ENCODE results near the gene ADCY2. TPM values are rescaled to one million over a fixed set of nuclear protein-coding genes. Genes with fewer than 3 reads are reported as not detected.

The ADCY2 gene
- total RNA-seq, 4 donors from 2014 or later = 2.6 to 24.8 (median 10.9) TPM

DNA sequence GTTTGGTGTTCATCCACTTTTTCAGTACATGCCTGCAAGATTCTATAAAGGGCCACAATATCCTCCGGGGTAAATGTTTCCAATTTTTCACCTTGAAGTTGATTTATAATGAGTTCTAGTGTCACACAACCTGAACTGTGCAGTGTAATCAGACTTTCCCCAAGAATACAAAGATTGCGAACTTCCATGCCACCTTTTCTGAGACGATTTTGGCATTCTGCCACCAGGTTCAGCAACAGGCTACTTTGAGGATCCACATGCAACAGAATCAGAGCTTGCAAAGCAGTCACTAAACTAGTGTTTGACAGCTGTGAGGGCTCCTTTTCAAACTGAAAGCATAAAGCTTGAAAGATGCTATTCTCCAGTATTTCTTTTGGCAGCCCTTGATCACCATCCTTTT is 471.3 kb downstream of the ADCY2 start:
- 69% methylated on average over 3 of the region's 3 CpGs for WGBS
- peaks cover 31% of the 10 kb centered on the region for H3K4me1 ChIP-seq
- TF ChIP-seq POLR2AphosphoS5 (IDR thresholded peaks at IDR 0.05) (no peak), EP300 (IDR thresholded peaks at IDR 0.05) (no peak), POLR2A (IDR thresholded peaks at IDR 0.05) (no peak)
- TF ChIP-seq, protein P1, sequence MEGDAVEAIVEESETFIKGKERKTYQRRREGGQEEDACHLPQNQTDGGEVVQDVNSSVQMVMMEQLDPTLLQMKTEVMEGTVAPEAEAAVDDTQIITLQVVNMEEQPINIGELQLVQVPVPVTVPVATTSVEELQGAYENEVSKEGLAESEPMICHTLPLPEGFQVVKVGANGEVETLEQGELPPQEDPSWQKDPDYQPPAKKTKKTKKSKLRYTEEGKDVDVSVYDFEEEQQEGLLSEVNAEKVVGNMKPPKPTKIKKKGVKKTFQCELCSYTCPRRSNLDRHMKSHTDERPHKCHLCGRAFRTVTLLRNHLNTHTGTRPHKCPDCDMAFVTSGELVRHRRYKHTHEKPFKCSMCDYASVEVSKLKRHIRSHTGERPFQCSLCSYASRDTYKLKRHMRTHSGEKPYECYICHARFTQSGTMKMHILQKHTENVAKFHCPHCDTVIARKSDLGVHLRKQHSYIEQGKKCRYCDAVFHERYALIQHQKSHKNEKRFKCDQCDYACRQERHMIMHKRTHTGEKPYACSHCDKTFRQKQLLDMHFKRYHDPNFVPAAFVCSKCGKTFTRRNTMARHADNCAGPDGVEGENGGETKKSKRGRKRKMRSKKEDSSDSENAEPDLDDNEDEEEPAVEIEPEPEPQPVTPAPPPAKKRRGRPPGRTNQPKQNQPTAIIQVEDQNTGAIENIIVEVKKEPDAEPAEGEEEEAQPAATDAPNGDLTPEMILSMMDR (IDR thresholded peaks at IDR 0.05) = no peak

DNA sequence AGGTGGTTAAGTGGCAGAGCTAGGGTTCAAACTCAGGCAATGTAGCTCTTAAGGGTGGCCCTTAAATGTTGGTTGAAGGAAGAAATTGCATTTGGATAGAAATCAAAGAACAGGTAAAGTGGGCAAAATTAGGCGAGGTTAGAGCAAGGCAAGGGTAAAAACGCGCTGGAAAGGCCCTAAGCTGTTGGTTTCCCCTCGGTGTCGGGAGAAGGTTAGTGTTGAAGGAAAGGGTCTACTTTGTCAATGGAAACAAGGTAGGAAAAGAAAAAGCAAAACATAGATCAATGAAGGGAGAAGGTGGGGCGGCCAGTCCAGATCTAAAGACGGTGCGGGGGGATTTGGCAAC is 472.5 kb downstream of the ADCY2 start:
- H3K4me1 ChIP-seq = peaks cover 31% of the 10 kb centered on the region
- peaks cover 11% of the 10 kb centered on the region for H3K36me3 ChIP-seq
- DNase-seq (ENCODE audit: low spot score in 2 of 2) = no peak
- no peak for TF ChIP-seq POLR2A (IDR thresholded peaks at IDR 0.05)
- TF ChIP-seq POLR2AphosphoS5 (IDR thresholded peaks at IDR 0.05) = no peak
- no peak for TF ChIP-seq EP300 (IDR thresholded peaks at IDR 0.05)
- TF ChIP-seq, protein P1 (IDR thresholded peaks at IDR 0.05) = no peak
- H3K4me3 ChIP-seq = peak overlapping the region; percentile 89
- H3K27ac ChIP-seq = peak overlapping the region; percentile 81
- no peaks in the 10 kb centered on the region for H3K27me3 ChIP-seq
- WGBS = under 1% methylated on average over 8 of the region's 8 CpGs
- H3K9me3 ChIP-seq = no peaks in the 10 kb centered on the region

More for the DNA sequence above, 471.3 kb downstream of the ADCY2 start:
- Histone ChIP-seq H3K9me3 (no peaks in the 10 kb centered on the region), H3K4me3 (no peak overlapping the region), H3K27me3 (no peaks in the 10 kb centered on the region), H3K27ac (no peak overlapping the region), H3K36me3 (peaks cover 14% of the 10 kb centered on the region)
- no peak for DNase-seq (ENCODE audit: low spot score in 2 of 2)

DNA sequence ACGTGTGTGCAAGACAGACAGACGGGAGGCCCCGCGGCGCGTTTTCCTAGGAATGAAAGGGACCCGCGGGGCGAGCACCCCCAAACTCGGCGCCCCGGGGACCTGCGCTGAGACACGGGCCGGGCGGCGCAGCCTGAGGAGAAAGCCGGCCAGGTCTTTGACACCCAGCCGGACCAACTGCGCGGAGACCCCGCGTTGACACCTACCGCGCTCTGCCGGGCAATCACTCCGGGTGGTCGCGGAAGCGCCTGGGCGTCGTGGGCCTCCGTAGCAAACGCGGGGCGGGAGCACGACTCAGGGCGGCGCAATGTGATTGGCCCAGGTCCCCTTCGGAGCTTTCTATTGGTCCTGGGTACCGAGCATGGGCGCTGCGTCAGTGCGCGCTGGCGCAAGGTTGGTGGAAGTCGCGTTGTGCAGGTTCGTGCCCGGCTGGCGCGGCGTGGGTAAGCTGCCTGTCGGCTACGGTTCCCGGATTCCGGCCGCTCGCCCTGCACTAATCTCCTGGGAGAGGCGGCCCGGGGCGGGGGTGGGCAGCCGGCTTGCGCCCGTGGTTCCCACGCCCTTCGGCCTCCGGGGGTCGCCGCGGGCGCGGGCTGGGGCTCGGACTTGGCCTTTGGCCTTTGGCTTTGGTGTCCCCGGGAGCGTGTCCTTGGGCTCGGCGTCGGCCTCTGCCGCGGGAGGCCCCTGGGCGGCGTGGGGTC is 473.0 kb downstream of the ADCY2 start, which contains the start of the genes FASTKD3 and MTRR:
FASTKD3 (minus strand) TSS at position 259 of the 701 bp plus-strand sequence. CDS start 948 bp downstream, outside the sequence.
MTRR (plus strand) TSS at position 376 of the 701 bp plus-strand sequence. CDS start 1,647 bp downstream, outside the sequence.
- no peaks in the 10 kb centered on the region for H3K9me3 ChIP-seq
- peak; percentile 95 to 97 for DNase-seq (ENCODE audit: low spot score in 2 of 2)
- H3K27me3 ChIP-seq = no peaks in the 10 kb centered on the region
- WGBS = 1% methylated on average over 7 of the region's 83 CpGs
- H3K36me3 ChIP-seq = peaks cover 7% of the 10 kb centered on the region
- peaks cover 31% of the 10 kb centered on the region for H3K4me1 ChIP-seq
- peak within 1 kb of the TSS; percentile 81 for H3K27ac ChIP-seq
- peak within 1 kb of the TSS; percentile 89 for H3K4me3 ChIP-seq
- no peak for TF ChIP-seq EP300 (IDR thresholded peaks at IDR 0.05)
- TF ChIP-seq POLR2A (IDR thresholded peaks at IDR 0.05) = peak in 1 of 2 donors; percentile 38
- peak in 1 of 3 donors; percentile 36 for TF ChIP-seq POLR2AphosphoS5 (IDR thresholded peaks at IDR 0.05)

DNA sequence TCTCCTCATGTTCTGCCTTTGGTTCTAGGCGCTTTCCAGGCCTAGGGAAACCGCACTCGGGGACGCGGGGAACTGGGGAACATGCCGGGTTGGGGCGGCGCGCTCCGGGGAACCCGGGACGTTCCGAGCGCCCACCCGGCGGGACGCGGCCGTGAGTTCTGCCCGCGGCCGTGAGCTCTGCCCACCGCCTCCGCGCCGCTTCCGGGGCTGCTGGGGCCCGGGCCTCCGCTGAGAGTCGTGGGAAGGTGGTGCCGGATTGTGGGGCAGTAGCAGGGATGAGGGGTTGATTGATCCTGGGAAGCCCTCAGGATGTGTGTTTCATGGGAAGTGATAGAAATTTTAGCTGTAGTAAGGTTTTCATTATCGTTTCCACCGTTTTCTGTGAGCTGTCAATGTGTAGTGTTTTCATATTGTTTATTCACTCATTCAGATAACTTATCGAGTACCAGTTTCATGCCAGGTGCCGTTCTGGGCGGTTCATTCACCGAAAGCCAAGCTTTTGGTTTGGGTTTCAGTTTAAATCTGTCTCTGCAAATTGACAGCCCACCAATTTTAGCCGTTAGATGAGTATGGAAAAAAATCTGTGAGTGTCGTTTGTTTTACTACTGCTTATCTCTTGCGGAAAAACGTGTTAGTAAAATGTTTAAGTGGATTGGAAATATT is 473.7 kb downstream of the ADCY2 start:
- Histone ChIP-seq H3K4me3 (peak overlapping the region; percentile 89), H3K27ac (peak overlapping the region; percentile 81), H3K27me3 (no peaks in the 10 kb centered on the region), H3K36me3 (peaks cover 3% of the 10 kb centered on the region), H3K9me3 (no peaks in the 10 kb centered on the region), H3K4me1 (peaks cover 31% of the 10 kb centered on the region)
- WGBS = 1% methylated on average over 20 of the region's 41 CpGs
- TF ChIP-seq, protein P1 (IDR thresholded peaks at IDR 0.05) = no peak
- TF ChIP-seq POLR2AphosphoS5 (IDR thresholded peaks at IDR 0.05) (no peak), EP300 (IDR thresholded peaks at IDR 0.05) (no peak), POLR2A (IDR thresholded peaks at IDR 0.05) (no peak)
- no peak for DNase-seq (ENCODE audit: low spot score in 2 of 2)

DNA sequence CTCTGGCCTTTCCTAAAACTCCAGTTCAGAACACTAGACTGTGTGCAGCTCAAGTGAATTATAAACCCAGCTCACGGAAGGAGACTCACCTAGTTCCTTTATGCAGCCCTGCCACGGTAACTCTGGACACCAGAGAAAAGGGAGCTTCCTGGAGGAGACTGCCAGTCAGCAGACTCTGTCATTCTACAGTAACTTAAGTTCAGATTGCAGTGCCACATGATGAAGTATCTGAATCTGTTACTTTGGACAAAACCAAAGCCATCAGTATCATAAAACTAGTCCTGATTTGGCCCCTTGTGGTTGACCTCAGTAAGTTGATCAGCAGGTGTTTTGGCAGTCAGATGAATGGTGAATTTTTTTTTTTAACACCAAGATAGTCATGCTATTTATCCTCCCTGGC is 475.7 kb downstream of the ADCY2 start:
- DNase-seq (ENCODE audit: low spot score in 2 of 2) = no peak
- Histone ChIP-seq H3K4me1 (peaks cover 31% of the 10 kb centered on the region), H3K4me3 (no peak overlapping the region), H3K27ac (no peak overlapping the region), H3K9me3 (no peaks in the 10 kb centered on the region), H3K27me3 (no peaks in the 10 kb centered on the region), H3K36me3 (peaks cover 18% of the 10 kb centered on the region)
- TF ChIP-seq, protein P1 (IDR thresholded peaks at IDR 0.05) = no peak
- TF ChIP-seq POLR2AphosphoS5 (IDR thresholded peaks at IDR 0.05) = no peak
- no peak for TF ChIP-seq EP300 (IDR thresholded peaks at IDR 0.05)
- no peak for TF ChIP-seq POLR2A (IDR thresholded peaks at IDR 0.05)
- 77% methylated on average over 2 of the region's 2 CpGs for WGBS
